Esophagus muscularis mucosa (tissue), 4 donors: ENCODE results near the gene COIL. TPM values are rescaled to one million over a fixed set of nuclear protein-coding genes. Genes with fewer than 3 reads are reported as not detected.
A peak's percentile ranks its signal among the peaks of the same experiment; 100 is the strongest.

Experiments
- DNase-seq: peaks from one replicate; pipeline ENCODE4 v3.0.0-alpha.2; 2017; ENCODE audit errors: extremely low spot score
- H3K27ac ChIP-seq, 4 donors: fragments of 200-600 bp; sonication (generic); replicated peaks in 1 of 4; 1 replicate in 3 of 4; 2 replicates in 1 of 4; pipeline ENCODE4 v1.5.1; 2016 to 2019; ENCODE audit warnings: mild to moderate bottlenecking in 1 of 4
- H3K27me3 ChIP-seq, 4 donors: fragments of 200-600 bp; sonication (generic); one replicate each; pipeline versions ENCODE4 v1.5.1 to v1.6.0; 2016 to 2019
- H3K36me3 ChIP-seq, 4 donors: fragments of 200-600 bp; sonication (generic); one replicate each; pipeline ENCODE4 v1.5.1; 2016 to 2019
- H3K4me1 ChIP-seq, 4 donors: fragments of 200-600 bp; sonication (generic); one replicate each; pipeline ENCODE4 v1.5.1; 2016 to 2019
- H3K4me3 ChIP-seq, 4 donors: fragments of 200-600 bp; sonication (generic); 1 replicate in 2 of 4; 2 replicates in 2 of 4; pipeline ENCODE4 v1.5.1; 2016 to 2019; ENCODE audit warnings: mild to moderate bottlenecking in 4 of 4, moderate library complexity in 1 of 4
- H3K9me3 ChIP-seq, 4 donors: fragments of 200-600 bp; sonication (generic); 1 replicate in 3 of 4; 2 replicates in 1 of 4; pipeline ENCODE4 v1.5.1; 2016 to 2019
- CTCF ChIP-seq, 3 experiments: fragments of 200-600 bp in 2 of 3; fragments of 450-650 bp in 1 of 3; sonication (generic) in 2 of 3; IDR thresholded peaks; one replicate each; pipeline ENCODE4 v1.5.1; 2017 to 2019; ENCODE audit warnings: antibody characterized with exemption in 3 of 3, mild to moderate bottlenecking in 2 of 3, moderate library complexity in 1 of 3
- EP300 ChIP-seq: sonication (generic); formaldehyde crosslinking; IDR thresholded peaks from one replicate; pipeline ENCODE4 v1.6.1; 2017; ENCODE audit warnings: antibody characterized with exemption
- POLR2A ChIP-seq: fragments of 450-650 bp; IDR thresholded peaks from one replicate; pipeline ENCODE4 v1.6.1; 2017; ENCODE audit warnings: antibody characterized with exemption, moderate library complexity, mild to moderate bottlenecking, low read depth
- POLR2AphosphoS5 ChIP-seq, 2 donors: sonication (generic); formaldehyde crosslinking; IDR thresholded peaks; one replicate each; pipeline ENCODE4 v1.6.1; 2017; ENCODE audit warnings: antibody characterized with exemption in 2 of 2
- WGBS: methylation state at CpG from one replicate; pipeline ENCODE4 v1.1.5; 2018; 5-methylcytosine and 5-hydroxymethylcytosine counted together
- intact Hi-C: fragments of 100-400 bp; cut with DNase I; formaldehyde crosslinking; loops from one replicate; pipeline ENCODE4 v1.15.1; 2023
- total RNA-seq, 4 donors: library from RNA; depleted of rRNA; stranded (reverse); fragments of >200 nt; gene quantifications; one replicate each; pipeline versions ENCODE4 v1.1.0 to v1.2.1, GENCODE V29; 2016

The COIL gene
- total RNA-seq, 4 donors from 2014 or later = 9.9 to 13.3 (median 11.4) TPM

GRCh38 chr17:56891751-56892150 lies 69.1 kb downstream of the COIL start:
- no peaks in the 10 kb centered on the region for H3K27me3 ChIP-seq
- 100% methylated on average over 2 of the region's 16 CpGs for WGBS
- H3K27ac ChIP-seq = no peak overlapping the region
- H3K4me1 ChIP-seq = peaks cover 0 to 4% (median 0%) of the 10 kb centered on the region in 4 donors
- peak; percentile 46 to 59 (median 48) for TF ChIP-seq CTCF (IDR thresholded peaks at IDR 0.05)
- TF ChIP-seq POLR2AphosphoS5 (IDR thresholded peaks at IDR 0.05) = no peak
- peaks cover 57 to 97% (median 87%) of the 10 kb centered on the region in 4 donors for H3K36me3 ChIP-seq
- DNase-seq = no peak
- no peak overlapping the region for H3K4me3 ChIP-seq
- peaks cover 0 to 10% (median 5%) of the 10 kb centered on the region in 4 donors for H3K9me3 ChIP-seq
- intact Hi-C loops = loop anchor here (5.0 kb wide), 1 partner anchor 46 kb away; no protein-coding TSS in a partner anchor

- Histone ChIP-seq H3K9me3 (peaks cover 0 to 10% (median 5%) of the 10 kb centered on the region in 4 donors), H3K36me3 (peaks cover 54 to 91% (median 83%) of the 10 kb centered on the region in 4 donors), H3K4me3 (no peak overlapping the region), H3K27ac (no peak overlapping the region), H3K27me3 (no peaks in the 10 kb centered on the region), H3K4me1 (peaks cover 0 to 4% (median 0%) of the 10 kb centered on the region in 4 donors)
- TF ChIP-seq POLR2A (no peak), POLR2AphosphoS5 (IDR thresholded peaks at IDR 0.05) (no peak), EP300 (no peak), CTCF (IDR thresholded peaks at IDR 0.05) (no peak)
- no peak for DNase-seq
- WGBS = 92% methylated on average over 7 of the region's 7 CpGs
- intact Hi-C loops = loop anchor here (5.0 kb wide), 1 partner anchor 46 kb away; no protein-coding TSS in a partner anchor
Measured at GRCh38 chr17:56890906-56891674, 69.8 kb downstream of the COIL start.

- intact Hi-C loops = loop anchor here (5.0 kb wide), 1 partner anchor 47 kb away; no protein-coding TSS in a partner anchor
- Histone ChIP-seq H3K27me3 (no peaks in the 10 kb centered on the region), H3K36me3 (peaks cover 52 to 84% (median 76%) of the 10 kb centered on the region in 4 donors), H3K9me3 (peaks cover 0 to 10% (median 5%) of the 10 kb centered on the region in 4 donors), H3K4me1 (peaks cover 0 to 4% (median 0%) of the 10 kb centered on the region in 4 donors), H3K4me3 (no peak overlapping the region), H3K27ac (no peak overlapping the region)
- WGBS = 94% methylated on average over 6 of the region's 6 CpGs
- TF ChIP-seq POLR2AphosphoS5 (IDR thresholded peaks at IDR 0.05) (no peak), CTCF (IDR thresholded peaks at IDR 0.05) (no peak), POLR2A (no peak), EP300 (no peak)
- DNase-seq = no peak
Measured at GRCh38 chr17:56890390-56890789, 70.5 kb downstream of the COIL start.

Other genes starting within 250 kb of the COIL start
- 1 to 10 TPM in 3 of 4 donors, under 1 TPM in 1; 0.83 to 4.3 (median 3.6) TPM for gene C17orf67, start 127.1 kb downstream of the COIL start, total RNA-seq
- 10 to 100 TPM in 3 of 4 donors, 1 to 10 TPM in 1; 7.1 to 12.5 (median 11.1) TPM for gene DGKE, start 126.9 kb downstream of the COIL start, total RNA-seq
- 10 to 100 TPM; 13.9 to 19.9 (median 16.6) TPM for gene TRIM25, start 47.0 kb downstream of the COIL start, total RNA-seq
- gene SCPEP1, start 17.1 kb upstream of the COIL start, total RNA-seq = 100 to 1,000 TPM in 1 of 4 donors, 10 to 100 TPM in 3; 61.0 to 111 (median 72.4) TPM
- 100 to 1,000 TPM in 2 of 4 donors, 10 to 100 TPM in 2; 82.7 to 110 (median 104) TPM for gene AKAP1, start 124.2 kb upstream of the COIL start, total RNA-seq